Mammary epithelial cell (primary cell): ENCODE data around the gene BLVRB.

Source experiments
- CTCF ChIP-seq, 2 donors: IDR thresholded peaks in 1 of 2; conservative IDR thresholded peaks in 1 of 2; 2 replicates each; pipeline ENCODE4 v1.5.1; 2011 to 2012; ENCODE audit warnings: inconsistent platforms in 2 of 2, low read length in 2 of 2, mild to moderate bottlenecking in 2 of 2, control low read depth in 1 of 2, low read depth in 1 of 2; ENCODE audit not compliant: insufficient read depth in 1 of 2; ENCODE audit errors: extremely low read depth in 1 of 2
- EZH2 ChIP-seq: IDR thresholded peaks from 2 replicates; pipeline ENCODE4 v1.6.1; 2012; ENCODE audit warnings: low read length, inconsistent platforms, borderline replicate concordance

GRCh38 chr19:40469011-40469410 is 3.5 kb upstream of the BLVRB start:
- no peak for TF ChIP-seq CTCF (conservative IDR thresholded peaks at IDR 0.05 in 1 of 2, IDR thresholded peaks at IDR 0.05 in 1 of 2; ENCODE audit: extremely low read depth in 1 of 2, insufficient read depth in 1 of 2, low read depth in 1 of 2, low read length in 2 of 2)
- TF ChIP-seq EZH2: no peak
